Neutrophil (primary cell): ENCODE results near the gene DRC7.
"Not testable (repeated sequence)": the region's sequence is repeated elsewhere in the genome, so short reads cannot be mapped to it uniquely, and the experiment has no call there.

Experiments
- H3K27ac ChIP-seq: fragments of 200-600 bp; sonication (generic); 2 replicates; pipeline ENCODE4 v1.5.1; 2016; ENCODE audit warnings: mild to moderate bottlenecking, moderate library complexity
- H3K27me3 ChIP-seq: fragments of 200-600 bp; sonication (generic); 2 replicates; pipeline ENCODE4 v1.6.0; 2016; ENCODE audit warnings: mild to moderate bottlenecking
- H3K36me3 ChIP-seq: fragments of 200-600 bp; sonication (generic); 2 replicates; pipeline ENCODE4 v1.5.1; 2017
- H3K4me1 ChIP-seq, 2 experiments: fragments of 200-600 bp in 1 of 2; sonication (generic) in 1 of 2; 1 replicate in 1 of 2; 2 replicates in 1 of 2; pipeline versions ENCODE4 v1.5.1 to v1.6.1; 2013 to 2016; ENCODE audit warnings: low read depth in 1 of 2, low read length in 1 of 2, mild to moderate bottlenecking in 1 of 2, moderate library complexity in 1 of 2; ENCODE audit not compliant: control insufficient read depth in 1 of 2, insufficient read depth in 1 of 2
- H3K4me3 ChIP-seq, 2 experiments: fragments of 200-600 bp in 1 of 2; sonication (generic) in 1 of 2; 1 replicate in 1 of 2; 2 replicates in 1 of 2; pipeline ENCODE4 v1.5.1; 2013 to 2016; ENCODE audit warnings: low read depth in 1 of 2, low read length in 1 of 2, mild to moderate bottlenecking in 1 of 2, moderate library complexity in 1 of 2
- H3K9me3 ChIP-seq: fragments of 200-600 bp; sonication (generic); 2 replicates; pipeline ENCODE4 v1.5.1; 2016
- TF ChIP-seq, protein P1 (sequence below): fragments of 200-600 bp; sonication (generic); IDR thresholded peaks from 2 replicates; pipeline ENCODE4 v1.5.1; 2016; ENCODE audit warnings: antibody characterized with exemption

Gene DRC7

DNA sequence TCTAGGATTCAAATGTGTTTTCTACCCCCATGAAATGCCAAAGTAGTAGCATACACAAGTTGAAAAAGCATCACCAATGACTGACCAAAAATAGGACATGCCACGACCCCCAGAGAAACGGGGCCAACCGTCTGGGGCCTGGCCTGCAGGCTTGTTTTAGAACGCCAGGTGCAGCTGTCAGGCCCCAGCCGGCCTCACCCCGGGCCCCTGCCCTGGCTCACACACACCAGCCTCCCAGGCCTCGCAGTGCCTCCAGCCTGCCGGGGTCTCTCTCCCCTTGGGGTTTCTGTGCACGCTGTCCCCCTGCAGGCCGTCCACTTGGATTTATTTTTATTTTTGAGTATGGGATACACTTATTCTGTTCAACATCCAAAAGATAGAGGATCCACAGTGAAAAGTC, 48.9 kb downstream of the DRC7 start:
- Histone ChIP-seq H3K27me3 (no peaks in the 10 kb centered on the region), H3K4me3 (no peak overlapping the region), H3K36me3 (peaks cover 65% of the 10 kb centered on the region), H3K4me1 (no peaks in the 10 kb centered on the region), H3K9me3 (no peaks in the 10 kb centered on the region), H3K27ac (no peak overlapping the region)
- TF ChIP-seq, protein P1, sequence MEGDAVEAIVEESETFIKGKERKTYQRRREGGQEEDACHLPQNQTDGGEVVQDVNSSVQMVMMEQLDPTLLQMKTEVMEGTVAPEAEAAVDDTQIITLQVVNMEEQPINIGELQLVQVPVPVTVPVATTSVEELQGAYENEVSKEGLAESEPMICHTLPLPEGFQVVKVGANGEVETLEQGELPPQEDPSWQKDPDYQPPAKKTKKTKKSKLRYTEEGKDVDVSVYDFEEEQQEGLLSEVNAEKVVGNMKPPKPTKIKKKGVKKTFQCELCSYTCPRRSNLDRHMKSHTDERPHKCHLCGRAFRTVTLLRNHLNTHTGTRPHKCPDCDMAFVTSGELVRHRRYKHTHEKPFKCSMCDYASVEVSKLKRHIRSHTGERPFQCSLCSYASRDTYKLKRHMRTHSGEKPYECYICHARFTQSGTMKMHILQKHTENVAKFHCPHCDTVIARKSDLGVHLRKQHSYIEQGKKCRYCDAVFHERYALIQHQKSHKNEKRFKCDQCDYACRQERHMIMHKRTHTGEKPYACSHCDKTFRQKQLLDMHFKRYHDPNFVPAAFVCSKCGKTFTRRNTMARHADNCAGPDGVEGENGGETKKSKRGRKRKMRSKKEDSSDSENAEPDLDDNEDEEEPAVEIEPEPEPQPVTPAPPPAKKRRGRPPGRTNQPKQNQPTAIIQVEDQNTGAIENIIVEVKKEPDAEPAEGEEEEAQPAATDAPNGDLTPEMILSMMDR = no peak

DNA sequence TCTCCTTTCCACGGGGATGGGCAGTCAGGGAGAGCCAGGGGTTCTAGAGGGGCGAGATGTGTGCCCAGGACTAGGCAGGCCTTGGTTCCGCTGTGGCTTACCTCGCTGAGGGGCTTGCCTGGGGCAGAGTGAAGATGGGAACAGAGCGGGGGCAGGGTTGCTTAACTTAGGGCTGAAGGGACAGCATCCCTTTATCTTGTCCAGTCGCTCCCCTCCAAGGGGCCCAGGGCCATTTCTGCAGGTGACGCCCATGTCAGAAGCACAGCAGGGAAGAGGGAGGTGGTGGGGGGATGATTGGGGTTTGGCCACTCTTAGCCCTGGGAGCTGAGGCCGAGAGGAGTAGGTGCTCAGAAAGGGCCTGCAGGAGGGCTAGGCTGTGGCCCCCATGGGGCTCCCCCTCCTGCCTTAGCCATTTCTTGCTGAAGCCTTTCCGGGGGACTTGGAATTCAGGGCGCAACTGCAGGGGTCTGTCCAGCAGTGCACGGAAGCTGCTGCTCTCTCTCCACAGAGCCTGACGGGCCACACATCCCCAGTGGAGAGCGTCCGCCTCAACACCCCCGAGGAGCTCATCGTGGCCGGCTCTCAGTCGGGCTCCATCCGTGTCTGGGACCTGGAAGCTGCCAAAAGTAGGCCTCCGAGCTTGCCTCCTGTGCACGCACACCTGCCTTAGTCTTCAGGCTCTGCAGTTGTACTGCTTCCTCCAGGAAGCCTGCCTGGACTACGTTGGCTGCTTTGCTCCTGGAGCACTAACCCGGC, 49.5 kb downstream of the DRC7 start:
- H3K4me1 ChIP-seq = no peaks in the 10 kb centered on the region
- H3K27ac ChIP-seq = no peak overlapping the region
- peaks cover 71% of the 10 kb centered on the region for H3K36me3 ChIP-seq
- no peaks in the 10 kb centered on the region for H3K9me3 ChIP-seq
- H3K27me3 ChIP-seq = no peaks in the 10 kb centered on the region
- TF ChIP-seq, protein P1 = no peak
- no peak overlapping the region for H3K4me3 ChIP-seq

DNA sequence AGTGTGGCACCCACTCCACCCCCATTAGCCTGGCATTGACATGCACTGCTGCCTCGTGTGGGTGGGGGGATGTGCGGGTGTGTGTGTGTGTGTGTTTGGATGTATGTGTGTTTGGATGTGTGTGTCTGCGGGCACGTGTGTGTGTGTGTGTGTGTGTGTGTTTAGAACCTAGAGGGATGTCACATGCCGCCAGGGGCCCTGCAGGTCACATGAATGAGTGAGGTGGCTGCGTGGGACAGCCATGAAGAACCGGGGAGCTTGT, 50.0 kb downstream of the DRC7 start:
- Histone ChIP-seq H3K4me3 (no peak overlapping the region), H3K27me3 (no peaks in the 10 kb centered on the region), H3K9me3 (no peaks in the 10 kb centered on the region), H3K27ac (no peak overlapping the region), H3K4me1 (no peaks in the 10 kb centered on the region), H3K36me3 (peaks cover 75% of the 10 kb centered on the region)
- TF ChIP-seq, protein P1 = no peak

DNA sequence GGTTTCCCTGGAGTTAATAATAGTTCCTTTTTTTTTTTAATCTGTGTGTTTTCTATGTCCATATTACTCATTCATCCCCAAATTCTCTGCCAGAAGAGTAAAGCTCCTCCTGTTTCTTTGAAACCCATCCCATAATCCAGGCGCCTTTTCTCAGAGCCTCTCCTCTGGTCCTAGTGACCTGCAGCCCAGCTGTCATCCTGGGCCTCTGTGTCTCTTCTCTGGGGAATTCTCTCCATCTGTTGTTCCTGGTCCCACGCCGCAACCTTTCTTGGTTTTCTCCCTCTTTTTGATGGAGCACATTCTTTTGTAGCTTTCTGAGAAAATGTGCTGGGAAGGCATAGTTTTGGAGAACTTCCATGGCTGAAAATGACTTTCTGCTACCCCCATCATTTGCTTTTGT, 51.2 kb downstream of the DRC7 start:
- Histone ChIP-seq H3K4me3 (no peak overlapping the region), H3K27ac (no peak overlapping the region), H3K9me3 (no peaks in the 10 kb centered on the region), H3K36me3 (peaks cover 74% of the 10 kb centered on the region), H3K4me1 (no peaks in the 10 kb centered on the region), H3K27me3 (no peaks in the 10 kb centered on the region)
- TF ChIP-seq, protein P1 = no peak

DNA sequence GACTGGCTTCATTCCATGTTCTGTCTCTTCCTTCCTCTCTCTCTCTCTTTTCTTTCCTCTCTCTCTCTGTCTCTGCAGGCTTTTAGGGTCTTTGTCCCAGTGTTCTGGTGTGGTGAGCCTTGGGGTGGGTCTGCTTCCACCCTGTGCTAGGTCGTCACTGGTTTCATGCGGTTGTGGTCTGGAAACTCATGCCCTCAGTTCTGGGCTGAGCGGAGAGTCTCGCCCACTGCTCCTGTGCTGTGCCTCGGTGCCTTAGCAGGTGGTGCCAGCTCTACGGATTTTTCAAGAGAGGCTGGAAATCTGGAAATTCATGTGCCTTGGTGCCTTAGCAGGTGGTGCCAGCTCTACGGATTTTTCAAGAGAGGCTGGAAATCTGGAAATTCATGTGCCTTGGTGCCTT, 51.7 kb downstream of the DRC7 start:
- not testable (repeated sequence) for H3K4me1 ChIP-seq, H3K9me3 ChIP-seq, H3K4me3 ChIP-seq, H3K27ac ChIP-seq, H3K27me3 ChIP-seq
- peaks cover 74% of the 10 kb centered on the region for H3K36me3 ChIP-seq

DNA sequence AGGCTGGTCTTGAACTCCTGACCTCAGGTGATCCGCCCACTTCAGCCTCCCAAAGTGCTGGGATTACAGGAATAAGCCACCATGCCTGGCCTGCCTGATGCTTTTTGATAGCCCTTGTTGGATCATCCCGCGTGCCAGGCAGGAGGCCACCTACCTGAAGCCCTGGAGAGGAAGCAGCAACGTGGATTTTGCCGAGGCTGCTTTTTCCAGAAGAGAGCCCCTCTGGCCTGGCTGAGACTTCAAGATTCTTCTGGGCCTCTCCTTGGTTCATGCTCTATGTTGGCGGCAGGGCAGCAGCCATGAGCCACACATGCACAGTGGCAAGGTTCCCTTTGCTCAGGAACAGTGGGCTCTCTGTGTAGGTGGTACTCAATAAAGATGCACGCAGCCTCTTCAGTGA, 52.5 kb downstream of the DRC7 start:
- TF ChIP-seq, protein P1 = no peak
- H3K27me3 ChIP-seq = no peaks in the 10 kb centered on the region
- H3K9me3 ChIP-seq = no peaks in the 10 kb centered on the region
- H3K4me3 ChIP-seq = no peak overlapping the region
- no peak overlapping the region for H3K27ac ChIP-seq
- peaks cover 74% of the 10 kb centered on the region for H3K36me3 ChIP-seq
- no peaks in the 10 kb centered on the region for H3K4me1 ChIP-seq
